ENCODE measurements around the gene DPP4. TPM values are rescaled to one million over a fixed set of nuclear protein-coding genes. Genes with fewer than 3 reads are reported as not detected.

DPP4 gene
- 178 and 489 TPM in 2 replicates for total RNA-seq

DNA sequence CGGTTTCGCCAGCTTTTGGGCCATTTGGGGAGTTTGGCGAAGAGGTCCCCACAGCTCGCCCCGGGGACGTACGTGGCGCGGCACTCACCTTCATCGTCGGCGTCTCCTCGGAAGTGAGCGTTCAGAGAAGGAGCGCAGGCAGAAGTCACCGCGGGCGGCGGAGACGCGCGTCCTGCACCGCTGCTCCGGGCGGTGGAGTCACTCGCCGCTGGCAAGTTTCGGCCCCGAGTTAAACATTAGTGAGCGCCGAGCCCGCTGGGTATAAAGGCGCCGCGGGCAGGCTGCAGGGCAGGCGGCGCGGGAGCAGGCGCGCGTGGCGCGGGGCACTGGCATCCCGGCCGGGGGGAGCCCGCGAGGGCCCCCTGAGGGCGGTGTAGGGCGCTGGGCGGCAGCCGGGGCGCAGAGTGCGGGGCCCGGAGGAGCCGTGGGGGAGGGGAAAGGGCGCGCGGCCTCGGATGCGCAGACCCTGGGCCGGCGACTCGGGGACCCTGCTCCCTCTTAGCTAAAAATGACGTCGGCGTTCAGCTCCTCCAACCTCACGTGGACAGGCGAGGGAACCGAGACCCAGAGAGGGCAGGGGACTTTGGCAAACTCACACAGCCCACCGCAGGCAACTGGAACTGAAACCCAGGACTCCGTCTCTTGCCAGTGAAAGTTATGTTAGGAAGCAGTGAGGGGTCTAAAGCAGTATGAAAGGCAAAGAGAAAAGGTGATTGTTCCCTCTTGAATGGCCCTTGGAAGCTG is at the start of gene DPP4:
Gene DPP4 (minus strand): TSS at position 328 of the 744 bp plus-strand sequence. CDS start 234 bp downstream, at position 94.

Other genes starting within 250 kb of the DPP4 start
- not detected in 2 replicates for gene GCG, start 78.0 kb upstream of the DPP4 start, total RNA-seq
- 272 and 526 TPM in 2 replicates for gene FAP, start 169.2 kb upstream of the DPP4 start, total RNA-seq
- gene IFIH1, start 244.5 kb upstream of the DPP4 start, total RNA-seq: 5.6 and 6.6 TPM in 2 replicates

All from smooth muscle cell of the umbilical artery (primary cell).